GM13976 (cell line): Measurements from ENCODE around the gene EFNB1.

Experiments used
- DNase-seq: peaks from one replicate; pipeline ENCODE4 v3.0.0; 2012; ENCODE audit warnings: low spot score
- in situ Hi-C: fragments of 300-500 bp; cut with MboI; formaldehyde crosslinking; loops from one replicate; pipeline ENCODE4 v1.12.0; 2022; ENCODE audit warnings: low sequenced_read_pairs, mixed read lengths, inconsistent platforms; ENCODE audit not compliant: unreplicated experiment
- TF ChIP-seq, protein P1 (sequence below): IDR thresholded peaks from 2 replicates; pipeline ENCODE4 v1.5.1; 2012; ENCODE audit warnings: borderline replicate concordance, mild to moderate bottlenecking; ENCODE audit not compliant: insufficient read depth; ENCODE audit errors: extremely low read depth, missing control alignments, control extremely low read depth

The EFNB1 gene

GRCh38 chrX:68880846-68881552 lies 52.2 kb downstream of the EFNB1 start:
- in situ Hi-C loops = no loop called here
- TF ChIP-seq, protein P1, sequence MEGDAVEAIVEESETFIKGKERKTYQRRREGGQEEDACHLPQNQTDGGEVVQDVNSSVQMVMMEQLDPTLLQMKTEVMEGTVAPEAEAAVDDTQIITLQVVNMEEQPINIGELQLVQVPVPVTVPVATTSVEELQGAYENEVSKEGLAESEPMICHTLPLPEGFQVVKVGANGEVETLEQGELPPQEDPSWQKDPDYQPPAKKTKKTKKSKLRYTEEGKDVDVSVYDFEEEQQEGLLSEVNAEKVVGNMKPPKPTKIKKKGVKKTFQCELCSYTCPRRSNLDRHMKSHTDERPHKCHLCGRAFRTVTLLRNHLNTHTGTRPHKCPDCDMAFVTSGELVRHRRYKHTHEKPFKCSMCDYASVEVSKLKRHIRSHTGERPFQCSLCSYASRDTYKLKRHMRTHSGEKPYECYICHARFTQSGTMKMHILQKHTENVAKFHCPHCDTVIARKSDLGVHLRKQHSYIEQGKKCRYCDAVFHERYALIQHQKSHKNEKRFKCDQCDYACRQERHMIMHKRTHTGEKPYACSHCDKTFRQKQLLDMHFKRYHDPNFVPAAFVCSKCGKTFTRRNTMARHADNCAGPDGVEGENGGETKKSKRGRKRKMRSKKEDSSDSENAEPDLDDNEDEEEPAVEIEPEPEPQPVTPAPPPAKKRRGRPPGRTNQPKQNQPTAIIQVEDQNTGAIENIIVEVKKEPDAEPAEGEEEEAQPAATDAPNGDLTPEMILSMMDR = no peak
- no peak for DNase-seq

DNA sequence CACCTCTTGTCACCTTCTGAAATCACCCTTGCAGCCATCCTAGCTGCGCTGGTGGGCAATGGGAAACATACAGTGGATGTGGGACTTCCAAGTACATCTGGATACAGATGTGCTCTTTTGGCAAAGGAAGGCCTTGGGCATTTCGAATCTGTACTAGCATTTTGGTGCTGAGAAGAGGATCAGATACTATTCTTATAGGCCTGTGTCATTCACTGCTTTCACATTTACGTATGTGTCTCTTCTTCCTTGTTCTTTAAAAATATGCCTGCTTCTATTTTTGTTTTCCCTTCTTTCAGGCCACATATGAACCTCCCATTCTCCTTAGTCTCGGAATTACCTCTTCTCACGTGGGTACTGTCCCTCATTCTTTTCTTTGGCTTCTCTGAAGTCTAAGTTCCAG lies 53.1 kb downstream of the EFNB1 start:
- in situ Hi-C loops = no loop called here
- TF ChIP-seq, protein P1 = no peak
- no peak for DNase-seq

DNA sequence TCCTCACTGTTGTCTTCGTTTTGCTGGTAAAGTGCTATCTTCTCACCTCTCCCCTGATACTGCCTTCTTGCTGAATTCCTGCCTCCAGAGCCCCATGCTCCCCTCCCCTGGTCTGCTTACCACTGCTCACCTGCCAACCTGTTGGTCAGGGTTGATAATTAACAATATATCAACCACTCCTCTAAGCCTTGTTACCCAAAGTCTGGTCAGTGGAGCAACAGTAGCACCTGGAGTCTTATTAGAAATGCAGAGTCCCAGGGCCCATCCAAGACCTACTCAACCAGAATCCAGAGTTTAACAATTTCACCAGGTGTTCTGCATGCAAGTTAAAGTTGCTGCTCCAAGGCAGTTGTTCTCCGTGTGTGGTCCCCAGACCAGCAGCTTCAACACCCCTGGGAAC lies 55.0 kb downstream of the EFNB1 start:
- no peak for DNase-seq
- TF ChIP-seq, protein P1 = no peak
- in situ Hi-C loops = no loop called here

DNA sequence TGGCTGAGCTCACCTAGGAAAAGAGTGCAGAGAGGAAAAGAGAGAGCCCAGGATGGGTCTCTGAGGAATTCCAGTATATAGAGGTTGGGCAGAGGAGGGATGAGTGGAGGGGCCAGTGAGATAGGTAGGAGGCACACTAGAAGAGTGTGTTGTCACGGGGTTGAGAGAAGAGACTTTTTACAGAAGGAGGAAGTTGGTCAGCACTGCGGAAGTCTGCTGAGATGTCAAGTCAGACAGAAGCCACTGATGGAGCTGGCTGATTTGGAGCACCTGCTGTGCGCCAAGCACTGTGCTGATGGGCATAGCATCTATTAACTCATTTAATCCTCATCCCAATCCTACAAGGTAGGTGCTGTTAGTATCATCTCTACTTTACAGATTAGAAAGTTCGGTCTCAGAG lies 60.4 kb downstream of the EFNB1 start:
- in situ Hi-C loops = no loop called here
- no peak for DNase-seq
- TF ChIP-seq, protein P1 = no peak
